ENCODE measurements around the gene OCEL1.

The OCEL1 gene

DNA sequence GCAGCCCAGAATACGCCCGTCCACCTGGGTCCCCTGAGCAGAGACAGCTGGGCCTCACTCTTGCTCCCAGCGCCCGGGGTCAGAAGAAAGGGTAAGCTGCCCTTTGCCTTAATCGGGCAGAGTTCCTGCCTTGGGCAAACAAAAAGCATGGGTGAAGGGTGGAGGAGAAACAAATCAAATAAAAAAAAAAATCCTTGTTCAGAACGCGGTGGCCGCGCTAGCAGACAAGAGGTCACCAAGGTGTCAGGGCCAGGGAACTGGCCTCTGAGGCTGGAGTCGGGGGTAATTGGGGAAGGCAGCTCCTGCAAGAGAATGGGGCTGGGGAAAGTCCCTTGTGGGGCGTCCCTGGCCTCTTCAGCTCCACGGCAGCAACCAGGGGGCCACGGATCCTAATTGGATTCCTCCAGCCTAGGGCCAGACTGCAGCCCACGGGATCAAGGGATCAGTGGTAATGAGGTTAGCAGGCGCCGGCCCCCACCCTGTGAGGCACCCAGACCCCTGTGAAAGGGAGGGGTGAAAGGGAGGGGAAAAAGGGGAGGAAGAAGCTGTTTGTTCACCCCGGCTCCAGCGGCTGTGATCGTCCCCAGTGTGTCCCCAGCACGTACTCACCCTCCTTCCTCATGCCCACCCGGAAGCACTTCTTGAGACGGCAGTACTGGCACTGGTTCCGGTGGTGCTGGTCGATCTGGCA is 14.2 kb downstream of the OCEL1 start:
- DNase-seq (ENCODE audit: low read depth in 2 of 2): no peak

DNA sequence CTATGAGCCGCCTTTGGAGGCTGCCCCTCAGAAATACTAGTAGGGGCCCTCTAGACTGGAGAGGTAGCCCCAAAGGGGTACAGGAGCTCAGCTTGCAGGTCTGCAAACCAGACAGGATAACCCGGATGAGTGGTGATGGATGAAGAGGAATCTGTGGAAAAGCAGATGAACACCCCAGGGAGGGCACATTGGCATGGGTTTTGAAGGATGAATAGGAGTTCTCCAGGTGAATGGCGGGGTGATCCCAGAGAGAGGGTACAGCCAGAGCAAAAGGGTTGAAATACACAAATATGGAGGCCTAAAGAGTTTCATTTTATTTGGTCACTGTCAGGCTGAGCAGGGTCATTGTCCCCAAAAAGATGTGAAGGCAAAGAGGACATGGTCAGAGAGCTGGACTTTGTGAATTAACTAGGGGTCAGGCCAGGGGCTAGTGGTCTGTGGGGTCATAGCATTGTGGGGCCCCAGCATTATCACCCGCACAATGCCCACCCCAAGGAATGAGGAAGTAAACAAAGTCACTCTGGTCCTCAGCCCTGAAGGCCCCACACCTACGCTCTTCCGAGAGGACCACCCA is 14.9 kb downstream of the OCEL1 start:
- DNase-seq (ENCODE audit: low read depth in 2 of 2): no peak

DNA sequence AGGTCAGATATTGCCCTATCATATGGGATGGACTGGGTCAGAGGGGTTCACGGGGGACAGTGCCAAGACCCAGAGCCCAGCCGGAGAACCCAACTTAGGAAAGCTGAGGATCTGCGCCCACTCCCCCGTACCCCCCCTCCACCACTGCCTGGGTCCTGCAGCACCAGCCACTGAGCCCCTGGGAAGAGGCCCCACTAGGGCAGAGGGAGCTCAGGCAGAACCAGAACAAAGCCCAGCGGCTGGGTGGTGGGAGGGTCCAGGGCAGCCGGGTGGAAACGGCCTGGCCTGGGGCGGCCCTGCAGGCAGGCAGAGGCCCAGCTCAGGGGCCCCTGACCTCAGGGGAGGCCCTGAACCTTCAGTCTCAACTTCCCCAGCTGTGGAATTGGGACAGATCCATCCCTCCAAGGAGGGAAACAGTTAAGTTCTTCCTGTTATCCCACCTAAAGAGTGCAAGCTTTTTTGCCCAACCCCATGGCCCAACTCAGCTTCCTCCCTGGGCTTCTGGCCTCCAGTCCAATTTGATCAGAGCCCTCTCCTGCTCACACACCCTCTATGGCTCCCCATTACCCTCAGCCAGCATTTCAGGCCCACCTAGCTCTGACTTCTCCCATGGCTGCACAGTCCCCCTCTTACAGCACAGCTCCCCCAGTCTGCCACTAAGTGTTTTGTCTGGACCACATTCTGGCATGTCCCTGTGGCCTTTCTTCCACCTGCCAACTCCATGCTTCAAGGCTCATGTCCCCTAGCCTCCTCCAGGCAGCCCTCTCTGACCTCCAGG is 16.6 kb downstream of the OCEL1 start:
- DNase-seq (ENCODE audit: low read depth in 2 of 2): no peak

DNA sequence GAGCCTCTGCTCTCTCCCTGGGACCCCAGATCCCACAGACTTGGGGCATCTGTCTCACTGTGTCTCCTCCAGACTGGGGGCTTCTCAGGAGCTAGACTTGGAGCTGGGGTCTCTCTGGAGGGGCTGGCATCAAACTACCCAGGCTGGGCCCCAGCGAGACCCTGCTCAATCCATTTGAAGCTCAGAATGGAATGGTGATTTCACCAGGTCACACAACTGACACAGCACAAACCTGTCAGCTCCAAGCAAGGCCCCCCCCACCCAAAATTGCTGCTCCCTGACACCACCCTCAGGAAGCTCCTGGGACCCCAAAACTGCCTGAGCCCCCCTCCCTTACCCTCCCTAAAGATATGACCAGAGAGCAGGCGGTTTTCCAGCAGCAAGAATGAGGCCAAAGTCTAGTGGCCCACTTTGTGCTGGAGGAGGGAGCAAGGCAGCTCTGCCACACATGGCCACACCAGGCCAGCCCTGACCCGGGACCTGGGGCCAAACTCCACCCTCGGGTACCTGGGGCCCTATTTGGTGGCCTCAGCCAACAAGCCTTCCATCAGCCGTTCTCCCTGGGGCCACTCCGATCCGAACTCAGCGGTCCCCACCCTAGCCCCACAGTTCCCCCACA is 17.3 kb downstream of the OCEL1 start:
- no peak for DNase-seq (ENCODE audit: low read depth in 2 of 2)

GRCh38 chr19:17243830-17244617 is 18.0 kb downstream of the OCEL1 start:
- no peak for DNase-seq (ENCODE audit: low read depth in 2 of 2)

GRCh38 chr19:17244618-17245534 is 18.9 kb downstream of the OCEL1 start:
- DNase-seq (ENCODE audit: low read depth in 2 of 2): no peak

GRCh38 chr19:17245535-17245984 is 19.5 kb downstream of the OCEL1 start, which contains the start of gene NR2F6:
NR2F6 (minus strand) TSS chr19:17245919; CDS start chr19:17245220, 699 bp downstream.
- no peak for DNase-seq (ENCODE audit: low read depth in 2 of 2)

DNA sequence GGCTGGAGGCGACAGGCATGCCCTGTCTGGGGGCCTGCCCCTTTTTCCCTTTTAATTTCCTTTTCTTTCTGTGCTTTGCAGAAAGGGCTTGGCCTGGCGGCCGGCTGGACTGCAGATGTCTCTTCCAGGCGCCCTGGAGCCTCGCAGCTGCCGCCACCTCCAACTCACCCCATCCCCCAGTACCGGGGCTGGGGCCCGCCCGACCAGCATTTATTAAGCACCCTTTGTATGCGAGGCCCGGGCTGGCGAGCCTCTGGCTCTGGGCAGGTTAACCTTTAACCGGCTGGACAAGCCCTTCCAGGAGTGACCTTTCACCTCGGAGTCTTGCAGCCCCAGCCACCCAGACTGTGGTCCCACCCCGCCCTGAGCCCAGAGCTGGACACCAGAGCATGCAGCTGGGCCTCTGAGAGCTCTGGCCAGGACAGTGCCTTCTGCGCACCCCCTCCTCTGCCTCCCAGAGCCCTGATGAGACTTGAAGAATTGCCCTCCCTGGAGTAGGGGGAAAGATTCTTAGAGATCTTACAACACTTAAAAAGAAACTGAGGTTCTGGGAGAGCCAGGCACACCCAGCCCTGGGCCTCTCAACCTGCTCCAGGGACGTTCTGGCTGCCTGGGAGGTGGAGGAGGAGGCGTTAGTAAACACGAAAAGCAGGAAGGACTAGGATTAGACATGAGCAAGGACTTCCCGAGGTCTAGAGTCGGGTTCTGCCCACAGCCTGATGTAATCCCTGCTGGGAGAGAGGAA is 20.8 kb downstream of the OCEL1 start:
- no peak for DNase-seq (ENCODE audit: low read depth in 2 of 2)

DNA sequence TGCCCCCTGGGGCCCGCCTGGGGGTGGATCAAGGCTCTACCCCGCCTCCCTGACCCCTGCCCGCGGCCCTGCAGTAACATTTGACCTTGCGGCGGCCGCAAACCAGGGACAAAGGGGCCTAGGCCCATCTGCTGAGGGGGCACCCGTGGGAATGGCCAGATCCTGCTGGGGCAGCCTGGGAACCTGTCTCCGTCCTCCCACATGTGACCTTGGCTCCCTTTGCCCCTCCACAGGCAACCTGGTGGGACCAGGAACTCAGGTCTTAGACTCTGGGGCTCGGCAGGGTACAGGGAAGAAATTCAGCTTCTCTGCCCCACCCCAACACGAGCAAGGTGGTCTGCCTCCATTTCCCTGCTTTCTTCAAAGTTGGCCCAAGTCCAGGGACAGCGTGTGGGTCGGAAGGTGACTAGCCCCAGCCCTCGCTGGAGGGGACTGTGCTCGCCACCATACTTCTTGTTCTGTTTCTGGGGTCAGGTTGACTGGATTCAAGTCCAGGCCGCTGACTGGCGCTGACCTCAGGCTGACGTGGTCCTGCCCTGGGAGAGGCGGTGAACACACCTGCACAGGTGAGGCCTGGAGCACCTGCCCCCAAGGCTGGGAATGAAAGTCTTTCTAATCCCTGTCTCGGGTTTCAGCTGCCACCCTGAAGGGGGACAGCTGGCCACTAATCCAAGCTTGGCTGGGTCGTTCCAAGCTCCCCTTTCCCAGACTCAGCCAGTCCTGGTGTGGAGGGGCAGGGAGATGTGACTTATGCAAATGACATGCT is 22.2 kb downstream of the OCEL1 start:
- no peak for DNase-seq (ENCODE audit: low read depth in 2 of 2)

GRCh38 chr19:17249887-17250548 is 24.0 kb downstream of the OCEL1 start:
- no peak for DNase-seq (ENCODE audit: low read depth in 2 of 2)

DNA sequence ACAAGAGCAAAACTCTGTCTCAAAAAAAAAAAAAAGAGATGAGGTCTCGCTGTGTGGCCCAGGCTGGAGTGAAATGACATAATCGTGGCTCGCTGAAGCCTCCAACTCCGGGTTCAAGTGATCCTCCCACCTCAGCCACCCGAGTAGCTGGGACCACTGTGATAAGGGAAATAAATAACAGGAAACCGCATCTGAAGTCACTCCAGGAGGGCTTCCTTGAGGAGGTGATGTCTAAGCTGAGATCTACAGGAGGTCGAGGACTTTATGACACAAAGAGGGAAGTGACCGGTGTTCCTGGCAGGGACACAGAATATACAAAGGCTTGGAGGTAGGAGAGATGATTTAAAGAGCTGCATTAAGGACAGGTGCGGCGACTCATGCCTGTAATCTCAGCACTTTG is 28.6 kb downstream of the OCEL1 start:
- no peak for DNase-seq (ENCODE audit: low read depth in 2 of 2)

DNA sequence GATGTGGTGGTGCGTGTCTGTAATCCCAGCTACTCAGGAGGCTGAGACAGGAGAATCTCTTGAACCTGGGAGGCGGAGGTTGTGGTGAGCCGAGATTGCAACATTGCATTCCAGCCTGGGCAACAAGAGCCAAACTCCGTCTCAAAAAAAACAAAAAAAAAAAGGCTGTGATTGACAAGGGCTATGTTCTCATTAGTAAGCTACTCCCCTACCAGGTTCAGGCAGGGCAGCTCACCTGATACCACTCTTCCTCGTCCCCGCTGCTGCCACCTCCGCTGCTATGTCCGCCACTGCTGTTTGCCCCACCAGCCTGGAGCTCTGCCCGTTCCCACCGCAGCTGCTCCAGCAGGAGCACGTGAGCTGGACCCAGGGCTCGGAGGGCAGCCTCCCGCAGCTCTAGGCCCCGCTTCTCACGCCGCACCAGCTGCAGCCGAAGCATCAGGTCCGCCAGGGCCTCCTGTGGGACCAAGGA is 29.2 kb downstream of the OCEL1 start:
- DNase-seq (ENCODE audit: low read depth in 2 of 2): no peak

DNA sequence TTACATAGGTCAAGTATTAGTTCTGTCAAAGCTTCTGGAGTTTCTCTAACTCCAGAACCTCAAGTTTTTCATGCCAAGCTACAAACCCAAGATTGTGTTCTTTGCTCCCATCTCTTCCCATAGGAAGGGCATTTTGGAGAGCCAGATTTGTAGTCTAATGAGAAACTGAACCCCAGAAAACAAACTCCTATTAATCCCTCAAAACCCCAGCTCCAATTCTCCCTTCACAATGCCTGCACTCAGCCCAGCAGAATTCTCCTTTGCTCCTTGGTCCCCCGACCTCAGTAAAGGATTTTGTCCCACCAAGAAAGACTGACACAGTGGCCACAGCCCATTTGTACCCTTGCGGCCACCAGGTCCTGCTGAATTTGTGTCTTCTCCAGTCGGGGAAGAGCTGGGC is 30.1 kb downstream of the OCEL1 start:
- DNase-seq (ENCODE audit: low read depth in 2 of 2): no peak

DNA sequence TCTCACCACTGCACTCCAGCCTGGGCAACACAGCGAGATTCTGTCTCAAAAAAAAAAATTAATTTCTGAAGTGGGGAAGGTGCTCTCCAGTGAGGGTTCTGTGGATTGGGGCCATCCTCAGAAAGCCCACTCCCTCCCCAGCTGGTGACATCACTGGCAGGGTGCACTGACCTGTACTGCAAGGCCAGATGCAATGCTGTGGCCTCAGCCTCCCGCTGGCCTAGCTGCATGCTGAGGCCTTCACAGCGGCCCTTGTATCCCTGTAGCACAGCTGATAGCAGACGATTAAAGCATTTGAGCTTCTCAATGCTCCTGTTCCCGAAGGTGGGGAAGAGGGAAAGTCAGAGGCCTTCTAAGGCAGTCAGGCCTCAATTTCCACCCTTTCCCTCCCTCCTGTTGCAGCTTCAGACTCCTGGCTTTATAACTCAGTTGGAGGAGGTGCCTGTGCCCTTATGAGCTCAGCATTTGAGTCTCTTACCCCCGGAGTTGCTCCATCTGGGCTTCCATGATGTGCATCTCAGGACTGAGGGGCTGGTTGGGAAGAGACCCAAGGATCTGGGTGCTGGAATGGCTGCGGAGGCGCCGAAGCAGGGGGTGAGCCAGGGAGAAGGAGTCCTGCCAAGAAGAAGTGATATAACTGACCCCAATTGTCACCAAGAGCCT is 33.2 kb downstream of the OCEL1 start:
- no peak for DNase-seq (ENCODE audit: low read depth in 2 of 2)

GRCh38 chr19:17259934-17260333 is 33.9 kb downstream of the OCEL1 start:
- DNase-seq (ENCODE audit: low read depth in 2 of 2): no peak

DNA sequence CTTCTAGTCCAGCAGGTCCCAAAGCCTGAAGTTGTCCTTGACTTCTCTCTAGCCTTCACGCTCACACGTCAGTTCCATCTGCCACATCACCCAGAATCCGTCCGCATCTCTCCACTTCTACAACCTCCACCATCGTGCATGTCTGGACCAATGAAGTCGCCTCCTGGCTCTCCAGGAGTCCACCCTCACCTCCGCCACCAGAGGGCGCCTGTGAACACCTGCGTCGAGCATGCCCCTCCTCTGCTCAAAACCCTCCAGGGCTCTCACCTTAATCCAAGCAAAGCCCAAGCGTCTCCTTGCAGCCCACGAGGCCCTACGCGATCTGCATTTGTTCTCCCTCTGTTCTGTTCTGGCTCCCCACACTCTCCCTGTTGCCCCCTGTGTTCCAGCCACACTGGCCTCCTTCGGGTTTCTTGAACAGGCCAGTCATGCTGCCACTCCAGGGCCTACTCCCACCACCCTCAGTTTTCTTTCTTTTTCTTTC is 34.9 kb downstream of the OCEL1 start:
- peak; percentile 37 to 43 for DNase-seq (ENCODE audit: low read depth in 2 of 2)

- no peak for DNase-seq (ENCODE audit: low read depth in 2 of 2)
Measured at GRCh38 chr19:17262557-17262956, 36.5 kb downstream of the OCEL1 start.
